BE2C (cell line): ENCODE results near the gene UGT3A1.
"Not testable (repeated sequence)": the region's sequence is repeated elsewhere in the genome, so short reads cannot be mapped to it uniquely, and the experiment has no call there.

Experiments
- DNase-seq: peaks from one replicate; pipeline ENCODE4 v3.0.0-alpha.2; 2020
- H3K27me3 ChIP-seq: fragments of 250-450 bp; sonication (Bioruptor Pico); 2 replicates; pipeline ENCODE4 v1.5.1; 2020; ENCODE audit warnings: mild to moderate bottlenecking
- H3K36me3 ChIP-seq: fragments of 250-450 bp; sonication (Bioruptor Pico); 2 replicates; pipeline ENCODE4 v1.5.1; 2020; ENCODE audit warnings: mild to moderate bottlenecking
- H3K4me1 ChIP-seq: fragments of 250-450 bp; sonication (Bioruptor Pico); 2 replicates; pipeline ENCODE4 v1.5.1; 2020
- H3K4me3 ChIP-seq: 2 replicates; pipeline ENCODE4 v1.5.1; 2011; ENCODE audit warnings: low read depth, low read length
- H3K9me3 ChIP-seq: fragments of 250-450 bp; sonication (Bioruptor Pico); 2 replicates; pipeline ENCODE4 v1.5.1; 2020
- CTCF ChIP-seq: IDR thresholded peaks from 2 replicates; pipeline ENCODE4 v1.5.1; 2012; ENCODE audit warnings: mild to moderate bottlenecking, low read depth, low read length

UGT3A1 gene

GRCh38 chr5:35999547-35999946, 8.4 kb upstream of the UGT3A1 start:
- no peak for TF ChIP-seq CTCF
- H3K4me3 ChIP-seq, result no peak overlapping the region
- H3K27me3 ChIP-seq, result no peaks in the 10 kb centered on the region; the same call in none of the 2 replicates
- no peaks in the 10 kb centered on the region for H3K4me1 ChIP-seq
- no peaks in the 10 kb centered on the region for H3K9me3 ChIP-seq
- H3K36me3 ChIP-seq, result no peaks in the 10 kb centered on the region
- DNase-seq, result no peak

GRCh38 chr5:35996076-35996475, 4.9 kb upstream of the UGT3A1 start:
- no peaks in the 10 kb centered on the region for H3K4me1 ChIP-seq
- H3K36me3 ChIP-seq, result no peaks in the 10 kb centered on the region
- H3K4me3 ChIP-seq, result no peak overlapping the region
- no peaks in the 10 kb centered on the region for H3K9me3 ChIP-seq
- H3K27me3 ChIP-seq, result no peaks in the 10 kb centered on the region; the same call in none of the 2 replicates
- no peak for TF ChIP-seq CTCF
- no peak for DNase-seq

GRCh38 chr5:35990520-35990919, 670 bp downstream of the UGT3A1 start:
- no peak overlapping the region for H3K4me3 ChIP-seq
- H3K36me3 ChIP-seq, result no peaks in the 10 kb centered on the region
- no peaks in the 10 kb centered on the region; the same call in none of the 2 replicates for H3K27me3 ChIP-seq
- no peaks in the 10 kb centered on the region for H3K4me1 ChIP-seq
- no peak for TF ChIP-seq CTCF
- H3K9me3 ChIP-seq, result no peaks in the 10 kb centered on the region
- no peak for DNase-seq

- Histone ChIP-seq H3K27me3 (no peaks in the 10 kb centered on the region; the same call in 1 of the 2 replicates), H3K4me3 (no peak overlapping the region), H3K4me1 (no peaks in the 10 kb centered on the region), H3K36me3 (no peaks in the 10 kb centered on the region), H3K9me3 (no peaks in the 10 kb centered on the region)
- no peak for TF ChIP-seq CTCF
- no peak for DNase-seq
Observed at GRCh38 chr5:35988529-35988928, 2.7 kb downstream of the UGT3A1 start.

GRCh38 chr5:35987776-35988175, 3.4 kb downstream of the UGT3A1 start:
- no peaks in the 10 kb centered on the region; the same call in 1 of the 2 replicates for H3K27me3 ChIP-seq
- DNase-seq, result no peak

GRCh38 chr5:35979715-35980114, 11.5 kb downstream of the UGT3A1 start:
- no peak overlapping the region for H3K4me3 ChIP-seq
- H3K27me3 ChIP-seq, result no peaks in the 10 kb centered on the region
- no peaks in the 10 kb centered on the region for H3K4me1 ChIP-seq
- TF ChIP-seq CTCF, result no peak
- H3K36me3 ChIP-seq, result no peaks in the 10 kb centered on the region
- DNase-seq, result no peak
- H3K9me3 ChIP-seq, result no peaks in the 10 kb centered on the region

More at GRCh38 chr5:35987776-35988175, 3.4 kb downstream of the UGT3A1 start:
- Histone ChIP-seq H3K9me3 (no peaks in the 10 kb centered on the region), H3K36me3 (no peaks in the 10 kb centered on the region), H3K4me1 (no peaks in the 10 kb centered on the region), H3K4me3 (no peak overlapping the region)
- no peak for TF ChIP-seq CTCF

GRCh38 chr5:35976859-35977258, 14.3 kb downstream of the UGT3A1 start:
- H3K4me3 ChIP-seq, H3K4me1 ChIP-seq, H3K9me3 ChIP-seq, H3K36me3 ChIP-seq, H3K27me3 ChIP-seq, DNase-seq: not testable (repeated sequence)
